Peyer's patch (tissue), 4 donors: ENCODE data around the gene MYEOV. TPM values are rescaled to one million over a fixed set of nuclear protein-coding genes. Genes with fewer than 3 reads are reported as not detected.

ENCODE experiments used
- DNase-seq, 3 donors: peaks; one replicate each; pipeline ENCODE4 v3.0.0-alpha.2; 2017 to 2019
- H3K27ac ChIP-seq, 4 donors: fragments of 200-600 bp; sonication (generic); one replicate each; pipeline ENCODE4 v1.5.1; 2016 to 2019
- H3K27me3 ChIP-seq, 2 donors: fragments of 200-600 bp; sonication (generic); one replicate each; pipeline ENCODE4 v1.5.1; 2019
- H3K36me3 ChIP-seq, 3 donors: fragments of 200-600 bp; sonication (generic); one replicate each; pipeline ENCODE4 v1.5.1; 2016 to 2019
- H3K4me1 ChIP-seq, 4 donors: fragments of 200-600 bp; sonication (generic); one replicate each; pipeline ENCODE4 v1.5.1; 2016 to 2019
- H3K4me3 ChIP-seq, 4 donors: fragments of 200-600 bp; sonication (generic); 1 replicate in 3 of 4; 2 replicates in 1 of 4; pipeline ENCODE4 v1.5.1; 2016 to 2019; ENCODE audit warnings: mild to moderate bottlenecking in 1 of 4
- H3K9me3 ChIP-seq, 4 donors: fragments of 200-600 bp; sonication (generic); one replicate each; pipeline ENCODE4 v1.5.1; 2016 to 2019; ENCODE audit warnings: mild to moderate bottlenecking in 1 of 4
- CTCF ChIP-seq, 6 experiments: fragments of 450-650 bp in 4 of 6; fragments of 200-600 bp in 2 of 6; sonication (generic) in 1 of 6; IDR thresholded peaks; one replicate each; pipeline ENCODE4 v1.5.1; 2017 to 2019; ENCODE audit warnings: antibody characterized with exemption in 6 of 6, mild to moderate bottlenecking in 3 of 6, moderate library complexity in 1 of 6
- POLR2A ChIP-seq, 2 donors: fragments of 450-650 bp; IDR thresholded peaks; one replicate each; pipeline ENCODE4 v1.5.1; 2017; ENCODE audit warnings: antibody characterized with exemption in 2 of 2, mild to moderate bottlenecking in 2 of 2, moderate library complexity in 2 of 2
- total RNA-seq, 4 donors: library from RNA; depleted of rRNA; stranded (reverse); fragments of >200 nt; gene quantifications; one replicate each; pipeline ENCODE4 v1.1.0, GENCODE V29; 2016

MYEOV gene
- under 1 TPM in 1 of 4 donors, not detected in 3; 0.53 TPM for total RNA-seq

- Histone ChIP-seq H3K27me3 (no peaks in the 10 kb centered on the region), H3K4me3 (no peak within 1 kb of the TSS), H3K27ac (peak within 1 kb of the TSS in 1 of 4 donors; percentile 64), H3K9me3 (no peaks in the 10 kb centered on the region), H3K36me3 (no peaks in the 10 kb centered on the region), H3K4me1 (peaks cover 17 to 56% (median 34%) of the 10 kb centered on the region in 4 donors)
- DNase-seq: peak; percentile 33 to 80 (median 78)
- TF ChIP-seq CTCF (IDR thresholded peaks at IDR 0.05) (no peak), POLR2A (IDR thresholded peaks at IDR 0.05) (no peak)
Measured at GRCh38 chr11:69293819-69294505, at the start of gene MYEOV. TSS of gene MYEOV (plus strand) at chr11:69294155. CDS start at chr11:69295355, 1,200 bp downstream.

- peak in 1 of 3 donors; percentile 15 for DNase-seq
- Histone ChIP-seq H3K27ac (no peak overlapping the region), H3K36me3 (no peaks in the 10 kb centered on the region), H3K27me3 (no peaks in the 10 kb centered on the region), H3K4me3 (no peak overlapping the region), H3K4me1 (no peaks in the 10 kb centered on the region), H3K9me3 (no peaks in the 10 kb centered on the region)
- TF ChIP-seq CTCF (IDR thresholded peaks at IDR 0.05): no peak
- TF ChIP-seq POLR2A (IDR thresholded peaks at IDR 0.05): no peak
Measured at GRCh38 chr11:69244266-69244665, 49.7 kb upstream of the MYEOV start.

GRCh38 chr11:69245041-69245440 is 48.9 kb upstream of the MYEOV start:
- Histone ChIP-seq H3K9me3 (no peaks in the 10 kb centered on the region), H3K27ac (no peak overlapping the region), H3K4me3 (no peak overlapping the region), H3K27me3 (no peaks in the 10 kb centered on the region), H3K4me1 (no peaks in the 10 kb centered on the region), H3K36me3 (no peaks in the 10 kb centered on the region)
- TF ChIP-seq CTCF (IDR thresholded peaks at IDR 0.05): no peak
- no peak for TF ChIP-seq POLR2A (IDR thresholded peaks at IDR 0.05)
- DNase-seq: peak in 1 of 3 donors; percentile 7

GRCh38 chr11:69245491-69246345 is 48.2 kb upstream of the MYEOV start:
- no peaks in the 10 kb centered on the region for H3K27me3 ChIP-seq
- H3K9me3 ChIP-seq: no peaks in the 10 kb centered on the region
- TF ChIP-seq CTCF (IDR thresholded peaks at IDR 0.05) (no peak), POLR2A (IDR thresholded peaks at IDR 0.05) (no peak)
- no peak overlapping the region for H3K27ac ChIP-seq
- H3K4me3 ChIP-seq: no peak overlapping the region
- H3K36me3 ChIP-seq: no peaks in the 10 kb centered on the region
- peak in 1 of 3 donors; percentile 18 for DNase-seq
- H3K4me1 ChIP-seq: no peaks in the 10 kb centered on the region

- no peaks in the 10 kb centered on the region for H3K27me3 ChIP-seq
- no peaks in the 10 kb centered on the region for H3K36me3 ChIP-seq
- peak in 1 of 3 donors; percentile 29 for DNase-seq
- no peaks in the 10 kb centered on the region for H3K4me1 ChIP-seq
- no peak overlapping the region for H3K27ac ChIP-seq
- H3K9me3 ChIP-seq: no peaks in the 10 kb centered on the region
- H3K4me3 ChIP-seq: no peak overlapping the region
- TF ChIP-seq CTCF (IDR thresholded peaks at IDR 0.05): no peak
- TF ChIP-seq POLR2A (IDR thresholded peaks at IDR 0.05): no peak
Measured at GRCh38 chr11:69249311-69250185, 44.4 kb upstream of the MYEOV start.
